Fibroblast of lung (primary cell): ENCODE measurements around the gene MAGI2. TPM values are rescaled to one million over a fixed set of nuclear protein-coding genes. Genes with fewer than 3 reads are reported as not detected.
"Not testable (repeated sequence)": the region's sequence is repeated elsewhere in the genome, so short reads cannot be mapped to it uniquely, and the experiment has no call there.

Experiments
- DNase-seq, 2 donors: peaks; one replicate each; pipeline versions ENCODE4 v3.0.0 to v3.0.0-alpha.2; 2010; ENCODE audit warnings: low read depth in 2 of 2
- H2AFZ ChIP-seq: 2 replicates; pipeline ENCODE4 v1.5.1; 2012; ENCODE audit warnings: low read length, control low read depth, inconsistent platforms
- H3K27ac ChIP-seq: 2 replicates; pipeline ENCODE4 v1.5.1; 2011; ENCODE audit warnings: low read length, control low read depth; ENCODE audit not compliant: insufficient read depth
- H3K27me3 ChIP-seq: 2 replicates; pipeline ENCODE4 v1.5.1; 2011; ENCODE audit warnings: mild to moderate bottlenecking, low read length; ENCODE audit not compliant: control insufficient read depth, insufficient read depth
- H3K36me3 ChIP-seq: 2 replicates; pipeline ENCODE4 v1.5.1; 2011; ENCODE audit warnings: low read length; ENCODE audit not compliant: control insufficient read depth, insufficient read depth
- H3K4me1 ChIP-seq: 2 replicates; pipeline ENCODE4 v1.5.1; 2011; ENCODE audit warnings: low read length; ENCODE audit not compliant: control insufficient read depth, insufficient read depth; ENCODE audit errors: extremely low read depth
- H3K4me2 ChIP-seq: 2 replicates; pipeline ENCODE4 v1.5.1; 2011; ENCODE audit warnings: low read length, control low read depth; ENCODE audit not compliant: insufficient read depth; ENCODE audit errors: extremely low read depth
- H3K4me3 ChIP-seq, 4 experiments: fragments of 200-600 bp in 1 of 4; sonication (generic) in 1 of 4; replicated peaks in 1 of 4; 2 replicates each; pipeline ENCODE4 v1.5.1; 2011 to 2016; ENCODE audit warnings: low read length in 4 of 4, low read depth in 3 of 4, mild to moderate bottlenecking in 3 of 4, control low read depth in 2 of 4, inconsistent platforms in 1 of 4, mixed read lengths in 1 of 4; ENCODE audit not compliant: insufficient read depth in 1 of 4; ENCODE audit errors: control extremely low read depth in 1 of 4
- H3K79me2 ChIP-seq: 2 replicates; pipeline ENCODE4 v1.5.1; 2012; ENCODE audit warnings: mild to moderate bottlenecking, low read length, inconsistent platforms; ENCODE audit not compliant: control insufficient read depth, insufficient read depth
- H3K9ac ChIP-seq: 2 replicates; pipeline ENCODE4 v1.5.1; 2011; ENCODE audit warnings: mild to moderate bottlenecking, low read length, control low read depth; ENCODE audit not compliant: insufficient read depth
- H3K9me3 ChIP-seq: 2 replicates; pipeline ENCODE4 v1.5.1; 2012; ENCODE audit warnings: low read depth, low read length; ENCODE audit not compliant: control insufficient read depth, insufficient read depth
- H4K20me1 ChIP-seq: 2 replicates; pipeline ENCODE4 v1.5.1; 2011; ENCODE audit warnings: low read length; ENCODE audit not compliant: control insufficient read depth, insufficient read depth; ENCODE audit errors: extremely low read depth
- CTCF ChIP-seq, 2 donors: IDR thresholded peaks in 1 of 2; conservative IDR thresholded peaks in 1 of 2; 1 replicate in 1 of 2; 2 replicates in 1 of 2; pipeline ENCODE4 v1.5.1; 2011 to 2012; ENCODE audit warnings: low read length in 2 of 2, control low read depth in 1 of 2, inconsistent platforms in 1 of 2, low read depth in 1 of 2, mild to moderate bottlenecking in 1 of 2
- EZH2 ChIP-seq: IDR thresholded peaks from 2 replicates; pipeline ENCODE4 v1.5.1; 2012; ENCODE audit warnings: low read length, control low read depth, mild to moderate bottlenecking; ENCODE audit errors: missing control alignments
- polyA plus RNA-seq, 2 donors: library from polyadenylated mRNA; depleted of rRNA in 1 of 2; stranded (reverse) in 1 of 2; unstranded in 1 of 2; fragments of >200 nt; gene quantifications; 2 replicates each; pipeline ENCODE4 v1.2.1, GENCODE V29; 2011 to 2012; ENCODE audit warnings: missing spikeins in 1 of 2
- total RNA-seq: library from RNA; depleted of rRNA; stranded (reverse); fragments of >200 nt; gene quantifications from 2 replicates; pipeline ENCODE4 v1.2.1, GENCODE V29; 2014

The MAGI2 gene
- total and polyA plus RNA-seq, 2 donors (not counting 1 experiment from before 2014, with no cell fraction given), result 1.8 to 17.0 TPM

GRCh38 chr7:78587443-78588044 is 865.9 kb downstream of the MAGI2 start:
- TF ChIP-seq CTCF (conservative IDR thresholded peaks at IDR 0.05 in 1 of 2, IDR thresholded peaks at IDR 0.05 in 1 of 2; ENCODE audit: low read depth in 1 of 2, low read length in 2 of 2) (peak; percentile 33 to 44), EZH2 (no peak)
- no peaks in the 10 kb centered on the region for H3K79me2 ChIP-seq
- no peaks in the 10 kb centered on the region for H3K4me1 ChIP-seq
- no peaks in the 10 kb centered on the region for H3K36me3 ChIP-seq
- H3K9ac ChIP-seq, result no peak overlapping the region
- no peak overlapping the region for H3K4me3 ChIP-seq
- no peaks in the 10 kb centered on the region for H3K9me3 ChIP-seq
- H3K4me2 ChIP-seq, result no peak overlapping the region
- no peaks in the 10 kb centered on the region for H4K20me1 ChIP-seq
- H3K27ac ChIP-seq, result no peak overlapping the region
- H2AFZ ChIP-seq, result no peak overlapping the region
- H3K27me3 ChIP-seq, result no peaks in the 10 kb centered on the region
- peak in 1 of 2 donors; percentile 28 for DNase-seq

GRCh38 chr7:78585980-78586379 is 867.5 kb downstream of the MAGI2 start:
- no peak for TF ChIP-seq EZH2
- TF ChIP-seq CTCF (conservative IDR thresholded peaks at IDR 0.05 in 1 of 2, IDR thresholded peaks at IDR 0.05 in 1 of 2; ENCODE audit: low read depth in 1 of 2, low read length in 2 of 2), result no peak

GRCh38 chr7:78578686-78579085 is 874.8 kb downstream of the MAGI2 start:
- H3K4me2 ChIP-seq, result no peak overlapping the region
- H3K79me2 ChIP-seq, result no peaks in the 10 kb centered on the region
- H3K9me3 ChIP-seq, result no peaks in the 10 kb centered on the region
- H3K4me1 ChIP-seq, result no peaks in the 10 kb centered on the region
- H3K9ac ChIP-seq, result no peak overlapping the region
- no peak overlapping the region for H3K4me3 ChIP-seq
- H4K20me1 ChIP-seq, result no peaks in the 10 kb centered on the region
- H3K27ac ChIP-seq, result no peak overlapping the region
- DNase-seq, result no peak
- no peak overlapping the region for H2AFZ ChIP-seq
- TF ChIP-seq CTCF (conservative IDR thresholded peaks at IDR 0.05 in 1 of 2, IDR thresholded peaks at IDR 0.05 in 1 of 2; ENCODE audit: low read depth in 1 of 2, low read length in 2 of 2) (no peak), EZH2 (no peak)
- no peaks in the 10 kb centered on the region for H3K27me3 ChIP-seq
- no peaks in the 10 kb centered on the region for H3K36me3 ChIP-seq

More at GRCh38 chr7:78585980-78586379, 867.5 kb downstream of the MAGI2 start:
- H3K36me3 ChIP-seq, result no peaks in the 10 kb centered on the region
- no peak overlapping the region for H3K4me2 ChIP-seq
- no peak overlapping the region for H3K9ac ChIP-seq
- no peaks in the 10 kb centered on the region for H3K27me3 ChIP-seq
- H3K27ac ChIP-seq, result no peak overlapping the region
- DNase-seq, result no peak
- no peaks in the 10 kb centered on the region for H3K4me1 ChIP-seq
- no peaks in the 10 kb centered on the region for H4K20me1 ChIP-seq
- no peak overlapping the region for H3K4me3 ChIP-seq
- H2AFZ ChIP-seq, result no peak overlapping the region
- no peaks in the 10 kb centered on the region for H3K79me2 ChIP-seq
- no peaks in the 10 kb centered on the region for H3K9me3 ChIP-seq

- not testable (repeated sequence) for H3K4me1 ChIP-seq, H3K79me2 ChIP-seq, H3K9ac ChIP-seq, H3K36me3 ChIP-seq, H4K20me1 ChIP-seq, H3K27me3 ChIP-seq, H3K9me3 ChIP-seq, DNase-seq, H3K27ac ChIP-seq, H3K4me2 ChIP-seq, H3K4me3 ChIP-seq, H2AFZ ChIP-seq
These were observed 876.1 kb downstream of the MAGI2 start for GRCh38 chr7:78577174-78577952.
